NCI-H1417 (cell line): Measurements from ENCODE around the gene RIN2.

Source experiments
- DNase-seq, 3 experiments: peaks; one replicate each; lab custom pipeline; 2025; lab: John Stamatoyannopoulos, UW

Gene RIN2

GRCh38 chr20:19764207-19764606 is 6.1 kb downstream of the RIN2 start:
- DNase-seq, result no peak

GRCh38 chr20:19765266-19765665 is 7.2 kb downstream of the RIN2 start:
- no peak for DNase-seq

DNA sequence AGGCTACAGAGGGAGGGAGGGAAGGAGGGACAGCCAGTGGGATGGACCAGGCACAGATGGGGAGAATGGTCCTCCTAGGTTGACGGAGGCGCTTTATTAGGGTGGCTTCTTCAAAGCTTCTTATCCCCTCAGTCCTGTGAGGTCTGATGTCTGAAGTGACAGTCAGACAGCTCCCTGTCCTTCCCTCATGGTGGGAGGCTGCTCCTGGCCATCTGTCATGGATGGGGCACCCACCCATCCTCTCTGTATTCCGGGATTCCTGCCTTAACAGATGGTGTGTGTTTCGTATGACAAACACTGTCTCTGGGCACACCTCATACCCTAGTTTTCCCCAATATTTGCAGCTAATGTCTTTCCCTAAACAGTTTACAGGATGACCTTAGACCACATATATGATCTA is 7.9 kb downstream of the RIN2 start:
- no peak for DNase-seq

DNA sequence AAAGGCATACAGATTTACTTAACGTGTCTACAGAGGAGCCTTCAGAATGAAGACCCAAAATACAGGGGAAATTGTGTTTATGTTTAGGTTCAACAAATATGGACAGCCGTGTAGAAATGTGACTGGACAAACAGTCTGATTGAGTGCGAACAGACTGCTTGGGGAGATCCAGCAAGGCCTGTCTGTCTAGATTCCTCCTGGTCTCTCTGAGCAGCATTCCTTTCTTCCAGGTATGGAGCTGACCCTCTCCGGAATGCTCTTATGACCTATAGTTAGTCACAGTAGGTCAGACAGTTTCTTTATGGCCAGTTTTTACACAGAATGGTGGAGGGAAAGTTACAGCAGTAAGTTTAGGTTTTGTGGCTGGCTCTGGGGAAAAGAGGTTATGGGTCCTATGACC is 9.0 kb downstream of the RIN2 start:
- DNase-seq, result no peak

DNA sequence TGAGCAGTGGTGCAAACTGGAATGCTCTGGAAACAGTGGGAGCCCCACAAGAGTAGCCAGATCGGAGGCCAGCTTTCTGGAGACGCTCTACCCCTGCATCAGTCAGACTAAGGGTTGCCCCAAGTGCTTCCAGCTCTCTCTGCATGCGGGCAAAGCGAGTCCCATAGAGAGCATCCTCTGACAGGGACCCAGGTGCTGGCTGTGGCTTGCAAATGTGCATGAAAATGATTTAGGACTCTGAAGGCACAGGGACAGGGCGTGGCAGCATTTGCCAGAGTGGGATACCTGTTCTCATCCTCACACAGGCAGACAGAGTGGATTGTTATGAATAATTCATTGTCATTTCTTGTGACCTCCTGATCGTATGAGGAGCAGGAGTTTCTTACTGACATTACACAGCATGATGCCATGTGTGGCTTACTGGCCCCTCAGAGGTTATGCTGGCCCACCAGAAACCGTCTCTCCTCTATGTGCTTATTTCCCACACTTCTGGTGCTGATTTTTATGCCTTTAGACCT is 10.3 kb downstream of the RIN2 start:
- no peak for DNase-seq

DNA sequence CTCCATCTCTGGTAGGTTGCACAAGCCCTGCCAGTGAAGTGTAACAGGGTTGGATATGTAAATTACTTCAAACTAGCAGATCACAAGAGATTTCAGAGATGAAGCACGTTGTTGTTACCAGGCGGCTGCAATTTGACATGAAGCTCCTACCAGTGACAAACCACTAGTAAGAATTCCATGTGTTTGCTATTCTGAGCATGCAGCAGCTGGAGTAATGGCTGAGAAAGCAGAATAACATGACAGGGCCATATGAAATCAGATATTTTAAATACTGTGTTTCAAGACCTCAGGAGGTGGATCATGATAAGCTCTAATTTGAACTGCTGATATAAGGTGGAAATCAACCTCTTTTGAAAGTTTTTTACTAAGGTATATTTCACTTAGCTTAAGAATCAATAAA is 11.4 kb downstream of the RIN2 start:
- DNase-seq, result no peak

DNA sequence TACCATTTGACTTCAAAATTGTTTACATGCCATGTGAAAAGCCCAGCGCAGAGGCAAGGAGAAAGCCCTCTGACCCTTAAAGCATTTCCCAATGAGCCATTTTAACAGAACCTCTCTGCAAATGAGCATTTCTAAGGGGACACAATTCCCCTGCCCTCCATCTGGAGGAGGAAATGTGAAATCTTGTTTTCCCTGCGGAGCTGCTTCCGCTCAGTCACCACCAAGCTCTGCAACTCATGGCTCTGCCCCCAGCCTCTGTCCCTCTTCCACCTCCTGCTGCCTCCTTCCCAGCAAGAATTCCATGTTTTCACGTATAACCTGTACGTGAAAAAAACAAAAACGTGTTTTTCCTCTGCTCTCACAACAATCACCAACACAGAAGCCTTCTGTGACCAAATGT is 12.3 kb downstream of the RIN2 start:
- no peak for DNase-seq

GRCh38 chr20:19771031-19771430 is 13.0 kb downstream of the RIN2 start:
- DNase-seq, result no peak

DNA sequence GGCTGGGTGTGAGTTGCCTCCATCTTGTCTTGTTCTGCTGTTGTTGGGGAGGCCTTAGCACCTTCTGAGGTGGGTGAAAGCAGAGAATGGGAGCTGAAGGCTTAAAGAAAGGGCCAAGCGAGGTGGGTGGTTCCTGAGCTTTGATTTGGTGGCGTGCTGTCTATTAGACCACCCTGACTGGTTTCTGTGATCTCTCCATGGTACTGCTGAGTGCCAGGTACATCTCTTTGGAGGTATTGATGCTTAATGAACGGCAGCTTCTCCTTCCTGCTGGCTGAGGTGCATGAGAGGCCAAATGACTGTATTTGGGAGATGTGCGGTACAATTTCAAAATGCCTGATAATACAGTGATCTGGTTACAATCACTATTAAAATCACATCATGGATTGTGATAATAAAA is 15.4 kb downstream of the RIN2 start:
- no peak for DNase-seq

- DNase-seq, result no peak
Observed at GRCh38 chr20:19774135-19774933, 16.3 kb downstream of the RIN2 start.

DNA sequence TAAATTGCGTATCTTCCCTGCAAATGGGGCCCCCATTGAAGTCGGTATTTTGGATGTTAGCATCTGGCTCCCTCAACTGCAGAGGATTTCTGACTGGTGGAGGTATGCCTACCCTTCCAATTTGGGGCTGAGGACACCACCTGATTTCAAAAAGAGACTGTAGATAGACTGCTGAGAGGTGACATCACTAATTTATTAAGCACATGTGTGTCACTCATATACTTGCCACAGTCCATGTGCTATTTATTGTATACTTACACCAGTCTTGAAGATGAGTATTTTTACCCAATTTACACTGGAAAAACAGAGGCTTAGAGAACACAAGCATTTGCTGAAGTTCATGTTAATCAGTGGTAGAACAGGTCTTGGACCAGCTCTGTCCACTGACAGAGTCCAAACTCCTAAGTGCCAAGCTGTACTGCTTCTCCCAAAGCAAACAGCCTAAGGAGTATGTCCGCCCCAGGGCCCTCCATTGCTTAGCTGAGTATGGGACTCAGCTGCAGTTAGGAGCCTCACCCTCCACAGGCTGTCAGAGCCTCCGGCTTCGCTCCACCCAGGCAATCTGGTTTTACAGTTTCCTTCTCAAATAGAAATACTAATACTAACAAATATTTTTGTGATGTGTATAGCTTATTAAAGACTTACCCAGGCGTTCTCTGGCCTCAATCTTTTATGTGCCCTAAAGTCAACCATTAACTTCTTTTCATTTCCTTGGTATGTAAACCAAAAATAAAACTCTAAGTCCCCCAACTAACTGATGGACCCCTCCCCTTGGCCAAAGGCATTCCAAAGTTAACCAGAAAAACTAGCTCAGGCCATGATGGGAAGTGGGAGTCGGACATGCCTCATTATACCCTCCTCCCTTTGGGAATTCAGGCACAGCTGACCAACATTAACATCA is 17.5 kb downstream of the RIN2 start:
- DNase-seq, result no peak

DNA sequence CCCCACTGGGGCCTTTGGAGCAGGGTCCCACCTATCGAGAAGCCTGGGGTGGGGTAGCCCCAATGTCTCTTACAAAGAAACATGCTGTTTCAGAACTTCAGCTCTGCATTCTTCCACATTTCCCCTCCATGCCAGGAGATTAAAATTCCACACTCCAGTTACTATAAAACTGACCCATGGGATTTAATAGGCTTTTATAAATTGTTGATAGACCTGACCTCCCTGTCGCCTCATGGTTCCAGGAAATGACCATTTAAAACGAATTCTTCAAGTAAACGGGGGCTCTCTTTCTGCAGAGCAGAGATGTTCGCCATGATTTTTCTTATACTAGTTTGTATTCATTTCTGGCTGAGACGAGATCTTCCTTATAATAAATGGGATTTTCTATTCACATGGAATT is 19.3 kb downstream of the RIN2 start:
- no peak for DNase-seq

DNA sequence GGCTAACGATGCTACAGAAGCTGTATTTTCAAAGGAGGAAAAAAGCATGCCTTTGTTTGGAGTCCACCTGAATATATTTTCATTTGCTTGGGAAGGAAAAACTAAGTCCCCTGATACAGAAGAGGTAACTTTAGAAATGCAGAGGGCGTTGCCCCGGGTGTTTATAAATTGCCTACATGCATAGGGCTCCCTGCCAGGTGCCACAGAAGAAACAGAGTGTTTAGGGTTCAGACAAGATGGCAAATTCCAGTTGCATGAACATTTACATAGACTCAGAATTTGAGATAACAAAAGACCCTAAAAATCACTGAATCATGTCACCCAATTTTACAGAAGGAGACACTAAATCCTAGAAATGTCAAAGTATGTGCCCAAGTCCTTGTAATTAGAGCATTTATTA is 19.9 kb downstream of the RIN2 start:
- DNase-seq, result no peak

- DNase-seq, result no peak
Observed at GRCh38 chr20:19778404-19778803, 20.3 kb downstream of the RIN2 start.

DNA sequence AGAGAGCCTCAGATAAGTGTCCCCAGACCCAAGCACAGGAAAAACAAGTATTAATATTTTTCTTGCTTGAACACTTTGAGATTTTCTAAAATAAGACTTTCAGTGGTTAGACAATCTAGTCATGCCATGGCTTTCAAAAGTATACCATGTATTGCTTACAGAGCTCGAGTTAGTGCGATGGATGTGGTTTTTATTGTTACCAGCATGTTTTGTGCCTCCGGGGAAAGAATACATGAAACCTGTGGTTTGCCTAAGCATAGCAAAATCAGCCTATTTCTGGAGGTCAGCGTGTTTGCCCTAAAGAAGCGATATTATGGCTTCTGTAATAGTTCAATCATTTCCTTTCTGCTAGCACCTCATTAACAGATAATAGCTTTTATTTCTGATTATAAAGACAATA is 21.6 kb downstream of the RIN2 start:
- no peak for DNase-seq

DNA sequence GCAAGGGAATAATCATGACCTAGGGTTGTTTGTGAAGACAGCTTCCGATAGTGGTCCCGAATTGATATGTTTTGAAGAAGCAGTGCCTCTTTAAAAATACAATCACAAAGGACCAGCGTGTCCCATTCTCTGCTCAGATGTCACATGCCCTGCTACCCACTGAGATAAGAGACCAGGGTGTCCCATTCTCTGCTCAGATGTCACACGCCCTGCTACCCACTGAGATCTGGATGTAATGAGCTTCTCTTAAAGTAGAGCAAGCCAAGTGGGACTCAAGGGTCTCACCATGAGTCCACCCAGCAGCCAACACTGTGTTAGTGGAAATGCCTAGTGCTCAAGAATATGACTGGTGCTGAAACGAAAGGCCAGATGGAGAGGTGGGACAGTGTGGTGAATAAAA is 22.2 kb downstream of the RIN2 start:
- DNase-seq, result no peak

GRCh38 chr20:19781235-19781634 is 23.2 kb downstream of the RIN2 start:
- no peak for DNase-seq

DNA sequence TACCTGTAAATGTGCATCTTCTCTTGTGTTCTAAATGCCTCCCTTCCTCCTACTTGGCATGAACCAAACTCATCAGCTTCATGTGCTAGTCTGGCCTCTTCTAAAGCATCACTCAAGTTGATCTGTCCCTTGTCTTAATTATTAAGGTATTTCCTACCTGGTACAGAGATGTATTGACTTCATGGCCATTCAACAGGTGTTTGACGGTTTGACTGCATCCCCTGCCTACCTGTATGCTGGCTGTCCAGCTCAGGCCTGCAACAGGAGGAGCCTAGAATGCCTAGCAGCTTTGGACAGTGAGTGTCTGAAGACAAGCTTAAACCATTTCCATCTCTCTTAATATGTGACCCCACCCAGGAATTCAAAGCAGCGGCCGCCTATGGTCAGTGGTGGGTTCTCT is 24.6 kb downstream of the RIN2 start:
- no peak for DNase-seq

DNA sequence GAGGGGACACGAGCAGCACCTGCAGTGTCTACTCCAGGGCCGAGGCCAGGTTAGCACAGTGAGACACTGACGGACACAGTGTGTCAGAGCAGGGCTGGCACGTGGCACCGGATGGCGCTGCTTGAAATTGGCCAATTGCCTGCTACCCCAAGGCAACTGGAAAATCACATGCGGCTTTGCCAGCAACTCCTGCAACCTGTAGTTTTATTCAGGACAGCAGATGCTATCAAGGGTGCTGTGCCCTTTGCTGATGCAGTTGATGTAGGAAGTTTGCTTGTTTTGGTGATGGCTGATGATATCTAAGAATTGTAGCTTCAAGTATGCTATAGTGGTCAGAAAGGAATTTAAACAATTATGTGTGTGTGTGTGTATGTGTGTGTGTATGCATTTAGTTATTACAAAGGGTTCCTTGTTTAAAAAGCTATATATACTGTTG is 25.9 kb downstream of the RIN2 start:
- peak in 2 of 3 experiments; percentile 17 to 52 for DNase-seq

DNA sequence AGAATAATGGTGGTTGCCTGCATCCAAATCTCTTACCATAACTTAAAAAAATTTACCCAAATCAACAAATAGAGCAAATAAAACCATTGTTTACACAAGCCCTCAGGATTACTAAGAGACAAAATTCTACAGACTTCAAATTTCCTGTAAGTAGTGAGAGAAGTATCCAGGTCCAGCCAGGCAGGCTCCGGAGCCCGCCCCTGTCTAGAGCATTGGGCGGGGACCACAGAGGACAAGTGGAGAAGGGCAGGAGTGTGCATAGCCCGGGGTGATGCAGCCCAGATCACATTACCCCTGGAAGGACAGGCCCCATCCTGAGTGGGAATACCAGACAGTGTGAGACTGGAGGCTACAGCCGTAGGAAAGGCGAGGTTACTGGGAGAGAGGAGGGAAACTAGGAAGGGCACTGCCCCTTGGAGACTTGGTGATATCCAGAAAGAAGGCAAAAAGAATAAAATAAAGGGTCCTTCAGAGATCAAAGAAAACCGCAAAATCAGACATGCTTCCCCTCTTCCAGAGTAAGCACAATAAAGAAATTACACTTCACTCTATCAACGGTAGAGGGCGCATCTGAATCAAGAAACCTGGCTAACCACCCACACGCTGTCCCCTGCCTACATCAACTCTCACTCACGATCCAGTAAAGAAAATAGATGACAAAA is 26.6 kb downstream of the RIN2 start:
- DNase-seq, result peak; percentile 77 to 94 (median 84)

DNA sequence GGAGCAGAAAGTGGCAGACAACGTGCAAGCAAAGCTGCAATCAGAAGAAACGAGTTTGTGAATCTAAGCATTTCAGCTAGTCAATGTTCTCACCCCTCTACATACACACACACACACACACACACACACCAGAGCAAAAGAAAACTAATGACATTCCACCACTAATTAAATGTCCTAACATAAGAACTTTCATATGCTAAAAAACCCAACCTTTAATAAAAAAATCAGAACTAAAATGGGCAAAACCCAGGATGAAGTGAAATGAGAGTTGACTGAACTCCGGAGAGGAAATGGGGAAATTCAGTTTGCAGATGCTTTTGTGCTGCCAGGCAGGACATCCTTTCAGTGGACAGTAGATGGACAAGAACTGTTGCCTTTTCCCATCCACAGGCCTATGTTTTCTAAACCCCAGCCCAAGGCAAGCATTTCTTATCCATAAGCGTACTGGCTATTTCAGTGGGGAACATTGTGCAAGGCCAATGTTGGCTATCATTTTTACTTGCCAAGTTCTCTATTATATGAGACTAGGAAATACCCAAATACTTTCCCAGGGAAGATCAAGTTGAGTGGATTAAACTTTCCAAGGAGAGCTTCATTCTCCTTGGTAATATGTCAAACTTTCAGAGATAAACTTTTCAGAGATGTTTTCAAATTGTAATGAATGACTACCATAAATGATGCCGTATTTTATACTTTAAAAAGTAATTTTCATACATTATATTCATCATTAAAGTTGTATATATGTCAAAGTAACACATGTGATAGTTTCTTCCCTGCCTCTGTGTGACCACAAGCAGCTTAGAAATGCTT is 27.3 kb downstream of the RIN2 start:
- DNase-seq, result no peak

DNA sequence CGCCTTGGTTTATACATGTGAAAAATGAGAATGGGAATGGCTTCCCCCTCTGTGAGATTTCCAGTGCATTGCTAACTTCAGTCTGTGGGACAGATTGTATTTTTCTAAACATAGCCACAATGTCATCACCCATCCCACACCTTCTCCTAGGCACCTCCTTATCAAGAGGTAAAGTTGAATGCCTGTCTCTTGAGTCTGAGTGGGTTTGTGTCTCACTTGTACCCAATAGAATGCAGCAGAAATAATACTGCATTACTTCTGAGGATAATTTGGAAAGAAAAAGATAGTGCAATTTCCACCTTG is 27.9 kb downstream of the RIN2 start:
- DNase-seq, result no peak
